GM12878 (cell line): ENCODE data around the gene NLN.

Experiments
- RFX5 ChIP-seq: IDR thresholded peaks from 2 replicates; pipeline ENCODE4 v1.6.1; 2011; ENCODE audit warnings: low read depth, low read length, improper control_type of control experiment
- SPI1 ChIP-seq: IDR thresholded peaks from 2 replicates; pipeline ENCODE4 v1.6.1; 2011; ENCODE audit warnings: low read depth, mild to moderate bottlenecking, low read length, moderate library complexity, borderline replicate concordance; ENCODE audit not compliant: insufficient read depth
- TF ChIP-seq, protein P1 (sequence below), 3 experiments: IDR thresholded peaks in 2 of 3; conservative IDR thresholded peaks in 1 of 3; 2 replicates each; pipeline ENCODE4 v1.5.1; 2011; ENCODE audit warnings: low read depth in 3 of 3, low read length in 3 of 3, mild to moderate bottlenecking in 3 of 3, control low read depth in 2 of 3, moderate library complexity in 2 of 3, inconsistent platforms in 1 of 3, mixed read lengths in 1 of 3; ENCODE audit not compliant: control insufficient read depth in 2 of 3, insufficient read depth in 1 of 3; ENCODE audit errors: extremely low read depth in 1 of 3

- TF ChIP-seq SPI1 = no peak
- TF ChIP-seq, protein P1, sequence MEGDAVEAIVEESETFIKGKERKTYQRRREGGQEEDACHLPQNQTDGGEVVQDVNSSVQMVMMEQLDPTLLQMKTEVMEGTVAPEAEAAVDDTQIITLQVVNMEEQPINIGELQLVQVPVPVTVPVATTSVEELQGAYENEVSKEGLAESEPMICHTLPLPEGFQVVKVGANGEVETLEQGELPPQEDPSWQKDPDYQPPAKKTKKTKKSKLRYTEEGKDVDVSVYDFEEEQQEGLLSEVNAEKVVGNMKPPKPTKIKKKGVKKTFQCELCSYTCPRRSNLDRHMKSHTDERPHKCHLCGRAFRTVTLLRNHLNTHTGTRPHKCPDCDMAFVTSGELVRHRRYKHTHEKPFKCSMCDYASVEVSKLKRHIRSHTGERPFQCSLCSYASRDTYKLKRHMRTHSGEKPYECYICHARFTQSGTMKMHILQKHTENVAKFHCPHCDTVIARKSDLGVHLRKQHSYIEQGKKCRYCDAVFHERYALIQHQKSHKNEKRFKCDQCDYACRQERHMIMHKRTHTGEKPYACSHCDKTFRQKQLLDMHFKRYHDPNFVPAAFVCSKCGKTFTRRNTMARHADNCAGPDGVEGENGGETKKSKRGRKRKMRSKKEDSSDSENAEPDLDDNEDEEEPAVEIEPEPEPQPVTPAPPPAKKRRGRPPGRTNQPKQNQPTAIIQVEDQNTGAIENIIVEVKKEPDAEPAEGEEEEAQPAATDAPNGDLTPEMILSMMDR (IDR thresholded peaks at IDR 0.05 in 2 of 3, conservative IDR thresholded peaks at IDR 0.05 in 1 of 3; ENCODE audit: control insufficient read depth in 2 of 3, extremely low read depth in 1 of 3, insufficient read depth in 1 of 3, low read depth in 3 of 3, low read length in 3 of 3) = no peak
- no peak for TF ChIP-seq RFX5
Observed at GRCh38 chr5:65774346-65774745, 52.3 kb downstream of the NLN start.
